ENCODE measurements around the gene ZDHHC4.
A peak's percentile ranks its signal among the peaks of the same experiment; 100 is the strongest.

Gene ZDHHC4

DNA sequence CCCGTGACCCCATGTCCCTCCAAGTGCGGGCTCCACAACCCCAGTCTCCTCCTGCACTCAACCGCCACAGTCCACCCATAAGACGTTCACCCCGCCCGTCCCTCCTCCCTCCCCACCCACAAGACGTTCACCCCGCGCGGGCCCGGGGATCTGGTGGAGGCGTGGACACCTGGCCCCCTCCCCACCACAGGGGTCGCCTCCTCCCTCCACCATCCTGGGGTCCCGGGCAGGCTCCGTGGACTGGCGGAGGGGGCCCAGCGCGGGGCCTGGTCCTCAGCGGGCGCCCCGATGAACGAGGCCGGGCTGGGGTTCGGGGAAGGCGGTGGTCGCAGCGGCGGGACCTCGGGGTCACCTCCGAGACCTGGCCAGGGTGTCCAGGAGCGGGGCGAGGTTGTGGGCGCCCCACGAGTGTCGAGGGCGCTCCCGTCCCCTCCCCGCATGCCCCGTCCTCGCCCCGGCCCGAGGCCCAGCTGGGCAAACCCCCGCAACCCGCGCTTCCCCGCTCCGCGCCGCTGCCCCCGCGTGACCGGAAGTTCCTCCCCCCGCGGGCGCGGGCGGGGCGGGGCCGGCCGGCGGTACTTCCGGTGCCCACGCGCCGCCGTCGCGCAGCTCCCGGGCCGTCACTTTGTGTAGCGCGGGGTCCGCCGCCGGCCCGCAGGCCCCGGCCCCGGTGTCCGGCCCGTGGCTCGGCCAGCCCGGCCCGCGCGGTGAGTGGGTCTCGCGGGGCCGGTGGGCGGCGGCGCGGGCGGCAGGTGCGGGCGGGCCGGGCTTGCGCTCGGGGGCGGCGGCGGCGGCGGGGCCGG, 59.7 kb downstream of the ZDHHC4 start, which contains the start of gene ZNF316:
TSS of gene ZNF316 (plus strand) at position 578 of the 803 bp plus-strand sequence. CDS start 5,092 bp downstream, outside the sequence.
- peak within 1 kb of the TSS; percentile 75 for H3K27ac ChIP-seq (ENCODE audit: low read length)
- no peak for TF ChIP-seq EZH2 (IDR thresholded peaks at IDR 0.05; ENCODE audit: borderline replicate concordance, low read depth, low read length, severe bottlenecking)
- TF ChIP-seq, protein P1, sequence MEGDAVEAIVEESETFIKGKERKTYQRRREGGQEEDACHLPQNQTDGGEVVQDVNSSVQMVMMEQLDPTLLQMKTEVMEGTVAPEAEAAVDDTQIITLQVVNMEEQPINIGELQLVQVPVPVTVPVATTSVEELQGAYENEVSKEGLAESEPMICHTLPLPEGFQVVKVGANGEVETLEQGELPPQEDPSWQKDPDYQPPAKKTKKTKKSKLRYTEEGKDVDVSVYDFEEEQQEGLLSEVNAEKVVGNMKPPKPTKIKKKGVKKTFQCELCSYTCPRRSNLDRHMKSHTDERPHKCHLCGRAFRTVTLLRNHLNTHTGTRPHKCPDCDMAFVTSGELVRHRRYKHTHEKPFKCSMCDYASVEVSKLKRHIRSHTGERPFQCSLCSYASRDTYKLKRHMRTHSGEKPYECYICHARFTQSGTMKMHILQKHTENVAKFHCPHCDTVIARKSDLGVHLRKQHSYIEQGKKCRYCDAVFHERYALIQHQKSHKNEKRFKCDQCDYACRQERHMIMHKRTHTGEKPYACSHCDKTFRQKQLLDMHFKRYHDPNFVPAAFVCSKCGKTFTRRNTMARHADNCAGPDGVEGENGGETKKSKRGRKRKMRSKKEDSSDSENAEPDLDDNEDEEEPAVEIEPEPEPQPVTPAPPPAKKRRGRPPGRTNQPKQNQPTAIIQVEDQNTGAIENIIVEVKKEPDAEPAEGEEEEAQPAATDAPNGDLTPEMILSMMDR (IDR thresholded peaks at IDR 0.05; ENCODE audit: borderline replicate concordance, extremely low read depth, low read length, poor library complexity, severe bottlenecking): no peak
- H3K4me1 ChIP-seq (ENCODE audit: insufficient read depth, low read length): peaks cover 39% of the 10 kb centered on the region
- ATAC-seq (ENCODE audit: insufficient read depth, low read depth) (peak; percentile 43), DNase-seq (peak; percentile 49)
- peaks cover 49% of the 10 kb centered on the region for H3K79me2 ChIP-seq (ENCODE audit: insufficient read depth, low read length)
- peaks cover 35% of the 10 kb centered on the region for H3K36me3 ChIP-seq (ENCODE audit: insufficient read depth, low read length)
- H3K9ac ChIP-seq (ENCODE audit: low read depth, low read length): peak within 1 kb of the TSS; percentile 94
- no peaks in the 10 kb centered on the region for H3K9me3 ChIP-seq (ENCODE audit: insufficient read depth, low read length, severe bottlenecking)
- peak within 1 kb of the TSS; percentile 99 for H3K4me2 ChIP-seq (ENCODE audit: insufficient read depth, low read length)
- peaks cover 36% of the 10 kb centered on the region for H4K20me1 ChIP-seq (ENCODE audit: insufficient read depth, low read length)
- H2AFZ ChIP-seq (ENCODE audit: low read depth, low read length): peak within 1 kb of the TSS; percentile 93
- peak within 1 kb of the TSS; percentile 73 to 98 for H3K4me3 ChIP-seq (ENCODE audit: low read depth in 1 of 2, low read length in 2 of 2)
- H3K27me3 ChIP-seq (ENCODE audit: insufficient read depth, low read length, poor library complexity): no peaks in the 10 kb centered on the region

DNA sequence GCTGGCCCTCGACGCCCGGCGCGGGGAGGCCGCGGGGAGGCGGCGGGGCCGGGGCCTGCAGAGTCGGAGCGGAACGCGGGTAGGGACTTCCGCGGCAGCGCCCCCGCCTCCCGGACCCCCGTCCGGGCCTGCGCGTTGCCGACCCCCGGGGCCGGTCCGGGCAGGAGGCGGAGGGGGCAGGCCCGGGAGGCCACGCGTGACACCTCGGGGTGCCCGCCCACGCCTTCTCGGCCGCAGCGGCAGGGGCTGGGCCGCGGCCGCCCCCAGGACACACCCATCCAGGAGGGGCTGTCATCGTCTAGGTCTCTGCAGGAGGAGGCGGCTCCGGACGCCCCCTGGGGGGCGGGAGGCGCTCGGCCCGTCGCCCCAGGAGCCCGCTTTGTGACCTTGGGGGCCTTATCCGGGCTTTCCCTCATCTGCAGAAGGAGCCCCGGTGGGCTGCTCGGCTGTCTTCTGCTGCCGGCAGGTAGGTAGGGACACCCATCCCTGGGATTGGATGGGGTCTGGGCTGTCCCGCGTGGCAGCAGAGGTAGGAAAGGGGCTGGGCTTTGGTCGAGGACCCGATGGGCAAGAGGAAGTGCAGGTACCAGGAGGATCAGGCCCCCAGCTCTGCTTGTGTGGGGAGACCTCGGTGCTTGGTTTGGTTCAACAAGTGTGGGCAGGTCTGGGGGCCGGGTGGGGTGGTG, 60.4 kb downstream of the ZDHHC4 start:
- H2AFZ ChIP-seq (ENCODE audit: low read depth, low read length): peak overlapping the region; percentile 77
- H4K20me1 ChIP-seq (ENCODE audit: insufficient read depth, low read length): peaks cover 38% of the 10 kb centered on the region
- H3K36me3 ChIP-seq (ENCODE audit: insufficient read depth, low read length): peaks cover 42% of the 10 kb centered on the region
- ATAC-seq (ENCODE audit: insufficient read depth, low read depth) (peak; percentile 84), DNase-seq (peak; percentile 72)
- TF ChIP-seq, protein P1 (IDR thresholded peaks at IDR 0.05; ENCODE audit: borderline replicate concordance, extremely low read depth, low read length, poor library complexity, severe bottlenecking): peak; percentile 66
- TF ChIP-seq EZH2 (IDR thresholded peaks at IDR 0.05; ENCODE audit: borderline replicate concordance, low read depth, low read length, severe bottlenecking): no peak
- H3K4me1 ChIP-seq (ENCODE audit: insufficient read depth, low read length): peaks cover 39% of the 10 kb centered on the region
- peak overlapping the region; percentile 69 for H3K27ac ChIP-seq (ENCODE audit: low read length)
- H3K4me2 ChIP-seq (ENCODE audit: insufficient read depth, low read length): peak overlapping the region; percentile 99
- peak overlapping the region; percentile 73 to 98 for H3K4me3 ChIP-seq (ENCODE audit: low read depth in 1 of 2, low read length in 2 of 2)
- H3K9ac ChIP-seq (ENCODE audit: low read depth, low read length): peak overlapping the region; percentile 94
- no peaks in the 10 kb centered on the region for H3K27me3 ChIP-seq (ENCODE audit: insufficient read depth, low read length, poor library complexity)
- H3K79me2 ChIP-seq (ENCODE audit: insufficient read depth, low read length): peaks cover 54% of the 10 kb centered on the region
- no peaks in the 10 kb centered on the region for H3K9me3 ChIP-seq (ENCODE audit: insufficient read depth, low read length, severe bottlenecking)

Measured in DND-41 (cell line).